Stimulated activated CD8-positive, alpha-beta memory T cell treated with anti-CD3 and anti-CD28 coated beads, Interleukin-2, amount 100 ng/mL, for 1 hour (primary cell): Measurements from ENCODE around the gene THSD8.

Experiments
- DNase-seq, 2 donors: peaks; one replicate each; pipeline ENCODE4 v3.0.0-alpha.2; 2020; ENCODE audit warnings: low read depth in 2 of 2

Gene THSD8

GRCh38 chr19:12801466-12802266 lies at the start of gene THSD8, which contains the start of gene PRDX2:
THSD8 (plus strand) TSS chr19:12802069; CDS start chr19:12802072, 3 bp downstream.
PRDX2 (minus strand) TSS chr19:12801800; CDS start chr19:12801261, 539 bp downstream.
- no peak for DNase-seq

- no peak for DNase-seq
Observed at GRCh38 chr19:12754465-12755196, 47.2 kb upstream of the THSD8 start.

- DNase-seq, result no peak
Observed at GRCh38 chr19:12756150-12756883, 45.6 kb upstream of the THSD8 start.

- peak in 1 of 2 donors; percentile 37 for DNase-seq
Observed at GRCh38 chr19:12757544-12758274, 44.2 kb upstream of the THSD8 start.

- DNase-seq, result no peak
Observed at GRCh38 chr19:12759686-12760085, 42.2 kb upstream of the THSD8 start.

- no peak for DNase-seq
Observed at GRCh38 chr19:12763100-12763499, 38.8 kb upstream of the THSD8 start.

GRCh38 chr19:12764698-12765097 lies 37.2 kb upstream of the THSD8 start:
- DNase-seq, result no peak

GRCh38 chr19:12766051-12766521 lies 35.8 kb upstream of the THSD8 start:
- DNase-seq, result peak; percentile 43 to 68

GRCh38 chr19:12767150-12767549 lies 34.7 kb upstream of the THSD8 start:
- DNase-seq, result no peak

- no peak for DNase-seq
Observed at GRCh38 chr19:12767666-12768065, 34.2 kb upstream of the THSD8 start.

GRCh38 chr19:12769689-12770088 lies 32.2 kb upstream of the THSD8 start:
- no peak for DNase-seq

GRCh38 chr19:12770922-12771321 lies 30.9 kb upstream of the THSD8 start:
- DNase-seq, result no peak

- DNase-seq, result no peak
Observed at GRCh38 chr19:12772323-12772722, 29.5 kb upstream of the THSD8 start.

- DNase-seq, result no peak
Observed at GRCh38 chr19:12773571-12773970, 28.3 kb upstream of the THSD8 start.

GRCh38 chr19:12774588-12775555 lies 27.0 kb upstream of the THSD8 start, which contains the start of gene HOOK2:
HOOK2 (minus strand) TSS chr19:12775552; CDS start chr19:12775449, 103 bp downstream.
- no peak for DNase-seq

- peak; percentile 65 to 66 for DNase-seq
Observed at GRCh38 chr19:12777217-12778016, 24.5 kb upstream of the THSD8 start.

GRCh38 chr19:12778017-12778904 lies 23.6 kb upstream of the THSD8 start:
- DNase-seq, result no peak

- DNase-seq, result no peak
Observed at GRCh38 chr19:12778905-12779161, 23.0 kb upstream of the THSD8 start.
